Adipose tissue (tissue), 3 donors: Measurements from ENCODE around the gene CLEC4D. TPM values are rescaled to one million over a fixed set of nuclear protein-coding genes. Genes with fewer than 3 reads are reported as not detected.
"Not testable (repeated sequence)": the region's sequence is repeated elsewhere in the genome, so short reads cannot be mapped to it uniquely, and the experiment has no call there.

Experiments
- H3K27ac ChIP-seq: one replicate; pipeline ENCODE4 v1.5.1; 2013; ENCODE audit warnings: low read depth, low read length
- WGBS, 3 donors: extraction: QIAGEN DNeasy Blood & Tissue Kit; methylation state at CpG; one replicate each; pipeline ENCODE4 v1.1.7; 2013; 5-methylcytosine and 5-hydroxymethylcytosine counted together
- polyA plus RNA-seq, 3 donors: library from polyadenylated mRNA; stranded (reverse); fragments of 200-250 nt; gene quantifications; one replicate each; pipeline ENCODE4 v1.2.3, GENCODE V29; 2013
- donor health status: healthy with polysubstance abuse.
- donor health status: Bipolar disorder and iron deficiency.
- donor health status: healthy.

The CLEC4D gene
- polyA plus RNA-seq, 3 donors: 0.09 to 2.9 (median 2.7) TPM

DNA sequence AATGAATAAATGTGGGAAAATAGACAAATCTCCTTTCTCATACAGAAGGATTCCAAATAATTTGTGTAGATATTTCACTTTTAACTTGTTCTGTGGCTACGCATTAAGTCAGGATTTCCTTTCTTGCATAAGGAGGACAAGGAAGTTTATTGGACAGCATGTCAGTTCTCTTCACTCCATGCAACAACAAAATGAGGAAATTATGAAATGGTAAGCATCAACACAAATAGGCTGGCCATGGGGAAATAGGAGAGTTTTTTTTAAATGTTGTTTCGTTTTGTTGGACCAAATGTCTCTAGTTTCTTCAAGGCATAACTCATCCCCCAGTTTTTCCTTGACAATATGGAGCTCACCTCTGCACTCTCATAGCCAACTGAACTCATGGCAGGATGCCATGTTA lies 52.7 kb downstream of the CLEC4D start:
- WGBS, 3 donors: 35 to 66% (median 37%) methylated on average over 2 of the region's 2 CpGs
- not testable (repeated sequence) for H3K27ac ChIP-seq

DNA sequence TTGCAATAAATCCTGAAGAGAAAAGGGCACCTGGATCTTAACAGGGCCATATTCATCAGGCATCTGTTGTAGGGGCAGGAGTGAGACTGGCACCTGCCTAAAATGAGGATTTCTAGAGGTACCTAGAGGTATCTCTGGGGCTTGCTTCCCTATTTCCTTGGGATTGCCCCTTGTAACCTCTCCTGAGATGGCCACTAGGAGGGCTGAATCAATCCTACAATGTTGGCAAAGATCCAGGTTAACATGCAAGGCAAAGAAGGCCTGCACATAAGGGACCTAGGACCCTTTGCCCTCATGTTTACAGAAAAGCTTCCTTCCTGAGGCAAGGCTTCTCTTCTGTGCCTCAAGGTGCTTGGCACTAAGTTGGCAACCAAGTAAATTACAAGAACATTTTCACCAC lies 53.2 kb downstream of the CLEC4D start:
- H3K27ac ChIP-seq: no peak overlapping the region

Other genes starting within 250 kb of the CLEC4D start
- under 1 TPM in 1 of 3 donors, not detected in 2; 0.09 TPM for gene CLEC6A, start 57.5 kb upstream of the CLEC4D start, polyA plus RNA-seq
- gene CLEC4E, start 27.4 kb downstream of the CLEC4D start, polyA plus RNA-seq: 1 to 10 TPM; 1.1 to 8.2 (median 5.5) TPM
- 1 to 10 TPM in 1 of 3 donors, not detected in 2; 1.0 TPM for gene AICDA, start 99.4 kb downstream of the CLEC4D start, polyA plus RNA-seq
- 100 to 1,000 TPM in 1 of 3 donors, 10 to 100 TPM in 1, 1 to 10 TPM in 1; 7.9 to 132 (median 78.7) TPM for gene MFAP5, start 149.3 kb downstream of the CLEC4D start, polyA plus RNA-seq
- gene RIMKLB, start 184.5 kb downstream of the CLEC4D start, polyA plus RNA-seq: 100 to 1,000 TPM in 1 of 3 donors, 10 to 100 TPM in 1, 1 to 10 TPM in 1; 5.5 to 108 (median 45.7) TPM